Left colon (tissue), 2 donors: ENCODE data around the gene VIPR2. TPM values are rescaled to one million over a fixed set of nuclear protein-coding genes. Genes with fewer than 3 reads are reported as not detected.

ENCODE experiments used
- ATAC-seq: fragments of 200-7000 bp; cut with Tn5 transposase; one replicate; pipeline ENCODE4 v1.9.1; 2020; ENCODE audit warnings: mild to moderate bottlenecking, moderate library complexity
- DNase-seq, 2 donors: peaks; one replicate each; pipeline ENCODE4 v3.0.0-alpha.2; 2020
- intact Hi-C, 2 donors: fragments of 100-400 bp; cut with DNase I in 1 of 2; cut with micrococcal nuclease in 1 of 2; formaldehyde crosslinking; loops; one replicate each; pipeline versions ENCODE4 v1.11.2 to v1.14.0; 2022; cut with DNase I, micrococcal nuclease
- total RNA-seq, 2 donors: library from RNA; stranded (reverse); fragmentation: NEBNext Ultra II Directional; extraction: Animal tissue kit (Norgen Biotek cat#: 25700); gene quantifications; one replicate each; pipeline ENCODE4 v1.2.1, GENCODE V29; 2021
- donor health status: DM: no; HTN: no; CAD: no.
- donor health status: DM: yes; HTN: yes; CAD: no.

The VIPR2 gene
- total RNA-seq, 2 donors from 2014 or later, result 0.55 to 1.6 TPM

DNA sequence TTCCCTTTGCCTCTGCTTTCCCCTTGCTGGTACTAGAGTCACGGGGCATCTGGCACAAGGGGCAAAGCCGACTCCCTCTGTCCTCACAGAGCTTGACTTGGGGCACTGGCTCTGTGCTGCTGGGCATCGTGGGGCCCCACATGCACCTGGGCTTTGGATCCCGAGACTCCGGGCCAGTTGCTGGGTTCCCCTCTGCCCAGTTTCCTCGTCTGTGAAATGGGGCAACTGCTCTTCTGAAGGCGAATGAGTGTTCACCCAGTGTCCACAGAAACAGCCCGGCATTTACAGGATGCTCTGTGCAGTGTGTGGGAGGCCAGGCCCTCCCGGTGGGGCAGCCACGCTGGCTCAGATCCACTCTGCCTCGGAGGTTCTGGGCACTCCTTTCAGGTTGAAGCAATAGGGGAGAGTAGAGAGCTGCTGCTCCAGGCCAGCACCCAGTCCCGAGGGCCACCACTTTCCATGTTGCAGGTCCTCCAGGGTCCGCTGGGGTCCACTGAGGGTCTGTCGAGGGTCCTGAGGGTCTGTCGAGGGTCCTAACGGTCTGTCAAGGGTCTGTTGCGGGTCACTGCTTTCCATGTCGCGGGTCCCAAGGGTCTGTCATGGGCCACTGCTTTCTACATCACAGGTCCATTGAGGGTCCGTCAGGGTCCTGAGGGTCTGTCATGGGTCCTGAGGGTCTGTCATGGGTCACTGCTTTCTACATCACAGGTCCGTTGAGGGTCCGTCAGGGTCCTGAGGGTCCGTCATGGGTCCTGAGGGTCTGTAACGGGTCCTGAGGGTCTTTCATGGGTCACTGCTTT, 103.6 kb downstream of the VIPR2 start:
- ATAC-seq (no peak), DNase-seq (no peak)
- intact Hi-C loops, result loop anchor here in 1 of 2 donors (10.0 kb wide), 1 partner anchor 74 kb away; no protein-coding TSS in a partner anchor

DNA sequence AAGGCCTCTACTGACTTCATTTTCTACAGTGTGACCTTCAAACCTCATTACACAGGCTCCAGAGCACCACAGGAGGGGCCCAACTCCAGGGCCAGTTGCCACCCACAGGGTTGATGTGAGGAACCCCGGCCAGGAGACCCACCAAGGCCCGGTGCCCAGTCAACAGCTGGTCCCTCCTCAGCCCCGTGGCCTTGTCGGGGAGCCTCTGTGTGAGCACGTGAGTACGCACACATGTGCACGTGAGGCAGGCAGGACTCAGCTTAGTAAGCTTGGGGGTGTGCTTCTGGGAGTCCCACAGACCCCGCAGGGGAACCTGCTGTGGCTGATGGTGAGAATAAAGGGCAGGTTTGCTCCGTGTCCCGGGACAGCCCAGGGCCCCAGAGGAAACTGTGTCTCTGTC, 104.5 kb downstream of the VIPR2 start:
- no peak for DNase-seq
- intact Hi-C loops, result loop anchor here in 1 of 2 donors (10.0 kb wide), 1 partner anchor 75 kb away; no protein-coding TSS in a partner anchor

DNA sequence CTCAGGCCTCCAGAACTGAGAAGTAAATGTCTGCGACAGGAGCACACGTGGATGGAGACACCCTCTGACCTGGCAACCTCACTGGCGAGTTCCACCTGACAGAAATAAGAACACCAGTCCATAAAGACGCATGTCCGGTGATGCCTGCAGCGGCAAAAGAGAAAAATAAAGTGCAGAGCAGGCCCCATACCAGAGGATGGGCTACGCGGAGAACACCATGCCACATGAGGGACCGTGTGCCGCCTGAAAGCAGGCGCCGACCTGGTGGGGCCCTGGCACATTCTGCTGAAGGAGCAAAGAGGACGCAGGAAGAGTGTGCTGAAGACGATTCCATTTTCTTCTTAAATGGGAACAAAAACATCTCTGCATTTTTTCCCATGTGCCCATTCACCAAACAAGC, 105.0 kb downstream of the VIPR2 start:
- no peak for ATAC-seq
- intact Hi-C loops, result loop anchor here in 1 of 2 donors (10.0 kb wide), 1 partner anchor 75 kb away; no protein-coding TSS in a partner anchor
- peak in 1 of 2 donors; percentile 13 for DNase-seq

More for the DNA sequence above, 104.5 kb downstream of the VIPR2 start:
- no peak for ATAC-seq

GRCh38 chr7:159038066-159038465, 106.6 kb downstream of the VIPR2 start:
- intact Hi-C loops, result no loop called here
- DNase-seq (no peak), ATAC-seq (no peak)

GRCh38 chr7:159036916-159037605, 107.6 kb downstream of the VIPR2 start:
- ATAC-seq (peak; percentile 65), DNase-seq (no peak)
- intact Hi-C loops, result no loop called here

- no peak for DNase-seq
- intact Hi-C loops, result no loop called here
Measured at GRCh38 chr7:159035571-159036073, 109.0 kb downstream of the VIPR2 start.

DNA sequence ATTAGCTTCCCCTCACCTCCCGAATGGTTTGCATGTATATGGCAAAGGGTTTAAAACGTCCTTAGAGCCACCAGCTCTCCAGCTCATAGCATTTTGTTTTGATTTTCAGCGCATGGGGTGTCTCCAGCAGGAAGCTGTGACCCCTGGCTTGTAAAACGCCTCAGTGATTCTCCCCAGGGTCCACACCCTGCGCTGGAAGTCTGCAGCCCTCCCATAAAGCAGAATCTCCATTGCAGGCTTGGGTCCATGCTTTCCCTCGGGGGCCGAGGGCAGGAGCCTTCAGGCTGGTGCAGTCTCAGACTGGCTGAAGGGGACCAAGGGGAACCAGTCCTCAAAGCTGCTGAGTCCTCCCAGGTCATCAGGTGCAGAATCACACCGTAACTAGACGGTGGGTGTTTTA, 109.7 kb downstream of the VIPR2 start:
- ATAC-seq (no peak), DNase-seq (no peak)
- intact Hi-C loops, result no loop called here

More at GRCh38 chr7:159035571-159036073, 109.0 kb downstream of the VIPR2 start:
- ATAC-seq, result no peak

DNA sequence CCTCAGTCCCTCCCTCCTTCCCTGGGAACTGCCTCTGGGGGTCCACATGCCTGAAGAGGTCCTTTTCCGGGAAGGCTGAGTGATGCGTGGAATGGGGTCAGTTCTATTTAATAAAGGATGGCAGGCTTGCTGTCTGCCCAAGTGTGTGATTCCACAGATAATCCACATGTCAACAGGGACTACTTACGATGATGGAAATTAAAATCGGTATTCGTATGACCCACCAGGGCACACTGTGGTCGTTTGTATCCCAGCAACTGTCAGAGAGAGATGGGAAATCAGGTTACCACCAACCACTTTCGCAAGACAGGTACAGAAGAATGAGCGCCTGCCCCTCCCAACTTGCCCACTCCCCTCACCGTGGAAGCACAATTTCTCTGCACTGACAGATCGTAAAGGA, 110.3 kb downstream of the VIPR2 start:
- intact Hi-C loops, result no loop called here
- ATAC-seq (no peak), DNase-seq (no peak)

GRCh38 chr7:159033956-159034355, 110.7 kb downstream of the VIPR2 start:
- intact Hi-C loops, result no loop called here
- peak in 1 of 2 donors; percentile 16 for DNase-seq

GRCh38 chr7:159033473-159033825, 111.2 kb downstream of the VIPR2 start:
- intact Hi-C loops, result no loop called here
- ATAC-seq (no peak), DNase-seq (no peak)

More at GRCh38 chr7:159033956-159034355, 110.7 kb downstream of the VIPR2 start:
- no peak for ATAC-seq

GRCh38 chr7:159032753-159033472, 111.8 kb downstream of the VIPR2 start:
- DNase-seq (no peak), ATAC-seq (no peak)
- intact Hi-C loops, result no loop called here

DNA sequence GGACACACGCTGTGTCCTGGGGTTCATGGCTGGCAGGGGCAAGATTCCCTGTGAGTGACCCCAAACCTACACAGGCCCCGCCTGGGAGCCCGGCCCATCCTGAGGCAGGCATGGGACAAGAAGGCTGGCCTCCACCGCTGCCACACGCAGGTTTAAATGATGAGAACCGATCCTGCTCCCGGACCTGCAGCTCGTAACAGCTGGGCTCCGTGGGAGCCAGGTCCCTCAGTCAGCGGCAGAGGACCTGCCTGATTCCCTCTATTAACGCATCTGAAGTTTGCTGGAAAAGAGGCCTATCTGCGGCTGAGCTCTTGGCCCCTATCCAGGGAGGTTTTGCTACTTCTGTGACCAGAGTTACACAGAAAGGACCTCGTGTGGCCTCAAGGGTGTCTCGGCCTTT, 112.3 kb downstream of the VIPR2 start:
- intact Hi-C loops, result no loop called here
- ATAC-seq, result no peak
- peak in 1 of 2 donors; percentile 22 for DNase-seq

- ATAC-seq, result no peak
- intact Hi-C loops, result no loop called here
- DNase-seq, result peak in 1 of 2 donors; percentile 19
Measured at GRCh38 chr7:159031750-159032149, 112.9 kb downstream of the VIPR2 start.

DNA sequence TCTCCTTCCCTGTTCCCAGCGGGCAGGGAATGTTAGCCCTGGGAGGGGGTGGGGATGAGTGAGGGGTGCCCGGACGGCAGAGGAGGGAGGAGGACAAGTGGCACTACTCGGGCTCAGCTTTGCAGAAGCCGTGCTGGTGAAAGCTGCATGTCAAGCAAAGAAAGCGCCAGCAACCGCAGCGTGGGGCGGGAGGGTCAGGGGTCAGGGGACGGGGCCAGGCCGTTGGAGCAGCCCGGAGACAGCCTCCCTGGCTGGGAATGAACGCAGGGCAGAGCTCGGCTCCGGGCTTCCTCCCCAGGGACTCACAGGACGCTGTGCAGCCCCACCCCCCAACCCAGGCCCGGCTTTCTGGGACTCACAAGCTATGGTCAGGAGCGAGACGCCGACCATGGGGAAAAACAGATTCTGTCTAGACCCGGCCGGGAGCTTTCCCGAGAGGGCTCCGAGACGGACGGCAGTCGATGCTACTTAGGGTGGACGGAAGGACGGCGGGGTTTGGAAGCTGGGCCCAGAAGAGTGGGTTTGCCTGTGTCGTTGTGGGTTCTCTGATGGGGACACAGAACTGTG, 113.4 kb downstream of the VIPR2 start:
- intact Hi-C loops, result no loop called here
- ATAC-seq, result no peak
- peak in 1 of 2 donors; percentile 22 for DNase-seq

DNA sequence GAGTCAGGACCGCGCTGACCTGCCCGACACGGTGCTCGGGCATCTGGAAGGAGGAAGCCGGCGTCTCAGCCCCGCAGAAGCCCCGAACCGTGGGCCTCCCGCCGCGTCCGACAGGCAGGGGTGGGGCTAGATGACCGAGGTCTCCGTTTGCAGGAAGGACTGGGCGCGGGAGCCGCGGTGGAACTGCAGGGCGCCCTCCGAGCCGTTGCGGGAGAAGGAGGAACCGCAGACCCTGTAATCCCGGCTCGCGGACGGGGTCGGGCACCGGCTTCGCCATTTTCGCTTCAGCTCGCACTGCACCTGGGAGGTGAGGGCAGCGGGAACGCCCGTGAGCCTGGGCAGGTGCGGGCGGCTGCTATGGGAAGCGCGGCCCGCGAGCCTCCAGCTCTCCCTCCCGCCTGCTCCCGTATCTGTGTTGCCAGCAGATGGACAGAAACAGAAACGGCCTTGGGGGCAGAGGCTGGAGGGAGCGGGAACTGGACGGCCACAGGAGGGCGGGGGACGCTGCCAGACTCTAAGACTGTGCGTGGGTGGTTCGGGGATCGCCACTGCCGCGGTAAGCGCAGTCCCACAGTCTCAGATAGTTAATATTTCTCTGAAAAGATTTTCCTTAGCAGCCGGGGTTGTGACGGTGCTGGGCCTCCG, 114.1 kb downstream of the VIPR2 start:
- ATAC-seq (peak; percentile 70), DNase-seq (peak; percentile 50 to 67)
- intact Hi-C loops, result no loop called here

DNA sequence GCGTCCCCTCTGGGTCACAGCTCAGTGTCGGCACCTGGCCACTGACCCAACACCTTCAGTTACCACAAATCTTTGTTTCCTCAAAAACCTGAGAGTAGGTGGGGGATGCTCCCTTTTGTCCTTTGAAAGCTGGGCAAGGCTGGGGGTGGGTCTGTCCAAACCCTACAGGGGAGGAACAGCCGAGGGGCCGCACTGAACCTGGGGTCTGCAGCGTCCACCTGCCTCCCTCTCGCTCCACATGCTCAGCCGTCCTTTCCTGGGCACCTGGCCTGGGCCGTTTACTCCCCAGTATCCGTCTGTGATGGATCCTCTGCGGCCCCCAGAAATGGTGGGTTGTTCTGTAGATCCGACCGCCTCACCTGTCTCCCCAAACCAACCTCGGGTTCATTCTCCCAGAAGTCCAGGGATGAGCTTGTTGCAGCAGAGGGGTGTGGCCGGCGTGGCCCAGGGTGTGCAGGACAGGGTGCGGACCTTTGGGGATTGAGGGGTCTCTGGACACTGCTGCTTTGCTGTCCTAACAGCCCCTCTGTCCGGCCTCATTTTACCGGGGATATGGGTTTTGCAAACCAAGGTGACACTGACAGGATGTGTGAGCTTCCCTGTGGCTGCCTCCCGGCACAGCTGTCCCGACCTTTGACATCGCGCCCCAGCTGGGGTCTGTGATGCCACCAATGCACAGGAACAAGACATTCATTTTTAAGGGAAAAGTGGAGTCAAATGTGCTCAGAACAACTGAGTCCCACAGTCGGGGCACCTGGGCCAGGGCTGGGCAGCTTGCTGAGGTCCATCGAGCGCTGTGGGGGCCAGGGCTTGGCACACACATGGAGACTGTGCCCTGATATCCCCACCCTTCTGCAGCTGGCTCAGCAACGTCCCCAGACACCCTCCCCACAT, 115.9 kb downstream of the VIPR2 start:
- DNase-seq, result peak in 1 of 2 donors; percentile 22
- no peak for ATAC-seq
- intact Hi-C loops, result no loop called here

GRCh38 chr7:159027789-159028507, 116.7 kb downstream of the VIPR2 start:
- DNase-seq (peak; percentile 53 to 63), ATAC-seq (peak; percentile 89)
- intact Hi-C loops, result no loop called here
